Activated CD4-positive, alpha-beta T cell treated with anti-CD3 and anti-CD28 coated beads for 48 hours (primary cell): ENCODE measurements around the gene GRHPR.
"Not testable (repeated sequence)": the region's sequence is repeated elsewhere in the genome, so short reads cannot be mapped to it uniquely, and the experiment has no call there.

Experiments used
- DNase-seq: peaks from one replicate; pipeline ENCODE4 v3.0.0-alpha.2; 2020

Gene GRHPR

DNA sequence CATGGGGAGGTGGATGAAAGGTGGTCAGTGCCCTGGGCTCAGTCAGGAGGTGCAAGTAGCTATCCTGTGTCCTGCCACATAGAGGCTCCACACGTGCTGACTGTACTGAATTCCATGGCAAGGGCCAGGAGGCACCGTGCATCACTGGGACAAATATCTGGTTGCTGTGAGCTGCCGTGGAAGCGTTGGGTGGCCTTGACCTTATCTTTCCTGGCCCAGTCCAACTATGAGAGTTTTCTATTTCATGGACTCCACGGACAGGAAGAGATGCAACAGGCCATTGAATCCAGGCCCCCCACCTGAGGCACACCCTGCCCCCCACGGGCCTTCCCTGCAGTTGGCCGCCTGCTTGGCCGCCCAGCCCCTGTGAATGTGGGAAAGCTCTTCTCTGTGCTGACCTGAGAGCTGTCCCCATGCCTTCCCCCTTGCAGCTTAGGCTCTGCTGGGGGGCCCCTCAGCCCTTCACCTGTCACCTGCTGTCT is 1.7 kb downstream of the GRHPR start:
- no peak for DNase-seq

DNA sequence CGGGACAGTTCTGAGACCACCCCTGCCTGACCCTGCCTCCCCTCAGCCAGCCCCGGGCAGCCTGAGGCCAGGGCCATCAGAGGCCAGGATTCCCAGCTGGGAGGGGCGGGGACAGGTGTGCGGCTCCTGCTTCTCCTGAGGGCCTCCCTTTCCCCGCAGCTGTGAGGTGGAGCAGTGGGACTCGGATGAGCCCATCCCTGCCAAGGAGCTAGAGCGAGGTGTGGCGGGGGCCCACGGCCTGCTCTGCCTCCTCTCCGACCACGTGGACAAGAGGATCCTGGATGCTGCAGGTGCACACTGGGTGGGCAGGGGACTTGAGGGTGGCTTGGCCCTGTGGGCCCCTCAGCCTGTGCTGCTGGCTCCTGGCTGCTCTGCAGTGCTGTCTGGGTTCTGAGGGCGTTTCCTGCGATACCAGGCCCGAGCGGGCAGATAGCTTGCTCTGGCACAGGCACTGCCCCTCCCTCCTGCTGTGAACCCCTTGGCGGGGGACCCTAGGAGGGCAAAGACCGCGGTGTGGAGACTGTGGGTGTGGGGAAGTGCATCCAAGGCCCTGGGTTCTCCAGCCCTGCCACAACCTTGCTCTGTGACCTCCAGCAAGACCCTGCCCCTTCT is 2.3 kb downstream of the GRHPR start:
- no peak for DNase-seq

DNA sequence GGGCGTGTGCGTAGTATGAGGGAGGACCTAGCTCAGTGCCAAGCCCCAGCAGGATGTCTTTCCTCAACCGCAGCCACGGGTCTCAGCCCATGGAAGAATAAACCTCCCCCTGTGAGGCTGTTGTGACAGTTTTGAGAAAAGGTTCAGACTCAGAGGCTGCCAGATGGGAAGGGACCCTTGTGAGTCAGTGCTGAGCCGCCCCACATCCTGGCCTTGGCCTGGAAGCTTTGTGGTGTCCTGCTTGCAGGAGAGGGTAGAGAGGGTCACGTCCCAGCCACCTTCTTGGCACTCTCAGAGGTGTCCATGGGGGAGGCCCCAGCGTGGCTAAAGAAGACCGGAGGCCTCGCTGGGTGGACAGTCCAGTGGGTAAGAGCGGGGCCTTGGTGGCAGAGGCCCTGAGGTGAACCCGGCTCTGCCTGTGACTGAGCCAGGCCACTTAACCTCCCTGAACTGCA is 2.8 kb downstream of the GRHPR start:
- DNase-seq = no peak

DNA sequence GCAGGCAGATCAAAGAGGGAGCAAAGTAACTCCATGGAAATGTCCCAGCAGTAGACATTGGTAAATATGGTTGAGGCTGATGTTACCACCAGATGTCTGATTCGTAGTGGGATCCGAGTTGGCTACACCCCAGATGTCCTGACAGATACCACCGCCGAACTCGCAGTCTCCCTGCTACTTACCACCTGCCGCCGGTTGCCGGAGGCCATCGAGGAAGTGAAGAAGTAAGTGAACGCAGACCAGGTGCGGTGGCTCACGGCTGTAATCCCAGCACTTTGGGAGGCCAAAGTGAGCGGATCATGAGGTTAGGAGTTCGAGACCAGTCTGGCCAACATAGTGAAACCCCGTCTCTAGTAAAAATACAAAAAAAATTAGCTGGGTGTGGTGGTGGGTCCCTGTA is 3.9 kb downstream of the GRHPR start:
- not testable (repeated sequence) for DNase-seq

DNA sequence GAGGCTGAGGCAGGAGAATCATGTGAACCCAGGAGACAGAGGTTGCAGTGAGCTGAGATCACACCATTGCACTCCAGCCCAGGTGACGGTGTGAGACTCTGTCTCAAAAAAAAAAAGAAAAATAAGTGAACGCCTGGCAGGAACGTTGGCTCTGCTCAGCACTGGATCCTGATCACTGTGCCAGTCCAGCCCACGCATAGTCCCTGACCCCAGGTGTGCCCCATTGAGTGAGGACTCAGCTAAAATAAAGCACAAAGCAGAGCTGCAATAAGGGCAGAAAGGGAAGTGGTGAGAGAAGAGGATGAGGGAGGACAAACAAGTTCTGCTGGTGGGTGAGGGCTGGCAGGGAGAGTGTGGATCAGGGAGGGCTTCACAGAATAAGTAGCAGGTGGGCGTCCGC is 4.3 kb downstream of the GRHPR start:
- DNase-seq = no peak

DNA sequence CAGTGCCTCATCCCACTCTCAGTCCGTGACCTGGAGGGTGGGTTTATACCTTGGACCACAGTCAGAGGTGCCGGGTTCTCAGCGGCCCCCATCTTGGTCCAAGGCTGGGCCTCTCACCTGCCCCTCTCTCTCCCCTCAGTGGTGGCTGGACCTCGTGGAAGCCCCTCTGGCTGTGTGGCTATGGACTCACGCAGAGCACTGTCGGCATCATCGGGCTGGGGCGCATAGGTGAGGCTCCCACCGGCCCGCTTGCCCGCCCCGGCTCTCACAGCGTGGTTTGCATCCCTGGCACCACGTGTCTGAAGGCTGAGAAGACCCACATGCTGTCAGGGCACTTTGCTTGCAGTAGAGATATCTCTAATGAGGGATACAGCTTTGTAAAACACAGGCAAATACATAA is 5.8 kb downstream of the GRHPR start:
- no peak for DNase-seq

DNA sequence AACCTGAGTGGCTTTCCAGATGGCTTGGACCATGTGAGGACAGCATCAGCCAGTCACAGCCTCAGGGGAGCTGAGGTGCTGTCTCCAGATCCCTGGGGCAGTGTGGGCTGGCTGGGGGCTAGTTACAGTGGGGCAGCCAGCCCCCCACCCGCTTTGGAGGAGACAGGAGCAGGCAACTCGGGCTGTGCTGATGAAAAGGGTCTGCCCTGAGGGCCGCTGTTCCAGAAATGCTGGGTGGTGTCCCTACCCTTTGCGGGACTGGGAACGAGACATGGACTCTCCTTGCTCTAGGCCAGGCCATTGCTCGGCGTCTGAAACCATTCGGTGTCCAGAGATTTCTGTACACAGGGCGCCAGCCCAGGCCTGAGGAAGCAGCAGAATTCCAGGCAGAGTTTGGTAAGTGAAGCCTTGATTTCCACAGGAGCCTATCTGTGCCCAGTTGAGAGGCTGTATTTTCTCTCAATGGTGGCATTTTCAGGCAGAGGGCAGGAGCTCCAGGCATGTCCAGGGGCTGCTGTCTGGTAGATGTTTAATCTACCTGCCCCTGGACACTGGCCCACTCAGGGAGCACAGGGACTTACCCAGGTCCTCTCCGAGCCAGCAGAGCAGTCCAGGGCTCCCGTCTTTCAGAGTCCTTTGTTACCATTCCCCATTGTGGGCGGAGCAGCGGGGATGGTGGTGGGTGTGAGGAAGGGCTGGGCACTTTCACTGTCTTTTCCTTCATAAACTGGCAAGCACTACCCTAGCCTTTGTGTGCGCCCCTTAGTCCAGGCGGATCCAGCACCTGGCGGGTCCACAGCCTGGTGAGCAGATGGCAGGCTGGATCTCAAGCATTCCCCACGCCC is 7.2 kb downstream of the GRHPR start:
- no peak for DNase-seq

DNA sequence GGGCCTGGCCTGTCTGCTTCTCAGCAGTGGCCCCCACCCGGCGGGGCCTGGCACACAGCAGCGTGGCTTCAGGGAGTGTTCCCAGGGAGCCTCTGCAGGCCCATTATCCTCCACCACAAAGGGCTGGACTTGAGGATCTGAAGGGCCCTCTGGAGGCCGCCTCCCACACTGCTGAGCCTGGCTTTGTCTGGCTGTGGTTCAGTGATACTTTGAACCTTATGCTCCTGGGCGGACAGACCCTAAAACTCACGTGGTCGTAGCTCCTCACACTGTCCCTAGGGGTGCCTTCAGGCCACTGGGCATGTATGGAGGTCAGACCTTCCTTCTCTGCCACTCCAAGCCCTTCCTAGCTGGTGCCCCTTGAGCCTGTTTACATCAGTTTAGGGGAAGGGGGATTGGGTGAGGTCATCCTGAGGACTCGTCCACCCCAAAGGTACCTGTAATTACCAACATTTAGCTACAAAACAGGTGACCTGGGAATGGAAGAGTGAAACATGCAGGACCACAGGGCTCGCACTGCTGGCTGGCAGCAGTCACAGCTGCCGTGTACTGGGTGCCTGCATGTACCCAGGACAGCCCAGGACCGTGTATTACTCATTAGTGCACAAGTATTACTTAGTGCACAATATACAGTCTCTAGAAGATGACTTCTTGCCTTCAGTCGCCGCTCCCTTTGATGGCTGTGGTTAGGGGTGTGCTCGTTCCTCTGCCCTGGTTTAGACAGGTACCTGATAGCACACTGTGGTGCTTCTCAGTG is 8.5 kb downstream of the GRHPR start:
- no peak for DNase-seq

DNA sequence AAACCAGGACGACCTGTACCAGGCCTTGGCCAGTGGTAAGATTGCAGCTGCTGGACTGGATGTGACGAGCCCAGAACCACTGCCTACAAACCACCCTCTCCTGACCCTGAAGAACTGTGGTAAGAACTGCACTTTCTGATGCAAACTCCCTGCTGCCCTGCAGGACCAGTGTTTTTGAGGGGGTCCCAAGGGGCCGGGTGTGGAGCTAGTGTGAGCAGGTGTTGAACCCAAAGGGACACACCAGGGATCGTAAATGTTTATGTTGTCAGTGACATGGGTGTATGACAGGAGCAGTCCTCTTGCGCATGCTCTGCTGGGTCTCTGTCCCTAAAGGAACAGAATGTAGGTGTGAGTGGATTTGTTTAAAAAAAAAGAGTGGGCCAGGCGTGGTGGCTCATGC is 9.5 kb downstream of the GRHPR start:
- no peak for DNase-seq

DNA sequence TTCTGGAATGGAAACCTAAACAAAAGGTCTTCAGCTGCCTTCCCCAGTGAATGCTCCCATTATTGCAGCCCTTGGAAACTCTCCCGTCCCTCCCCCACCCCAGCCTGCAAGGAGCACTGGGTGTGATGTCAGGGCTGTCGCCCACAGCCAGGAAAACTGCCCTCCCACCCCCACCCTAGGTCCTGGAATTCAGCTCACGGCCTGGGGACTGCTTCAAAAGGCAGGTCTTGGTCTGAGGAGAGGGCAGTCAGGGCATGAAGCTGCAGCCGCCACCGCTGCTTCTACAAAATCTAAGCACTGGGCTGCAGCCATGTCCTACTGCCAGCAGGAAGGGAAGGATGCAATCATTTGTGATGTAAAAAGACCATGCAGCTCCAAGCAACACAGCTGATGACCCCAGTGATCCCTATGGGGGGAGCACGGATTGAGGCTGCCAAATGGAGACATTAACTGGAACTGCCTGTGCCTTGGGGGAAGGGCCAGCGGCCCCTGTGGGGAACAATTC is 11.4 kb downstream of the GRHPR start:
- no peak for DNase-seq

DNA sequence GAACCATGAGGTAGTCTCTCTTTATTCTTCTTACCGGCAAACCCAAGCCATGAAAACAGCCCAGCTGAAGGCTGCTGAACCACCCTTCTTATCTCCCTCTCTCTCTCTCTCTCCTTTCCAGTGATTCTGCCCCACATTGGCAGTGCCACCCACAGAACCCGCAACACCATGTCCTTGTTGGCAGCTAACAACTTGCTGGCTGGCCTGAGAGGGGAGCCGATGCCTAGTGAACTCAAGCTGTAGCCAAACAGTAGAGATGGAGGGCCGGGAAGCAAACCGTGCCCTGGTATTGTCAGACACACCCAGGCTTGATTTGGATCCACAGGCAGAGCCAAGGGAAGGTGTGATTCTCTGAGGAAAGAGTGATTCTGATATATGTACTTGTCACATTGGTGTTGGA is 14.0 kb downstream of the GRHPR start:
- DNase-seq = no peak

DNA sequence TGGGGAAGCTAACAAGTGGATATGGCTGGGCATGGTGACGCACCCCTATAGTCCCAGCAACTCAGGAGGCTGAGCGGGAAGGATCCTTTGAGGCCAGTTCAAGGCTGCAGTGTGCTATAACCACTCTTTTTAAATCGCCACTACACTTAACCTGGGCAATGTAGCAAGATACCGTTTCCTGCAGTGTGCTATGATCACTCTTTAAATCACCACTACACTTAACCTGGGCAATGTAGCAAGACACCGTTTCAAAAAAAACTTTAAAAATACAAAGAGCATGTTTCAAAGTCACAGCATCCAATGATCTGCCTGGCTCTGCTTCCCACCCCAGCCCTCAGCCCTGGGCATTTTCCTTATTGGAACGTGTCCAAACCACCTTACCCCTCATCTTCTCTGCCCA is 14.5 kb downstream of the GRHPR start:
- DNase-seq = no peak

DNA sequence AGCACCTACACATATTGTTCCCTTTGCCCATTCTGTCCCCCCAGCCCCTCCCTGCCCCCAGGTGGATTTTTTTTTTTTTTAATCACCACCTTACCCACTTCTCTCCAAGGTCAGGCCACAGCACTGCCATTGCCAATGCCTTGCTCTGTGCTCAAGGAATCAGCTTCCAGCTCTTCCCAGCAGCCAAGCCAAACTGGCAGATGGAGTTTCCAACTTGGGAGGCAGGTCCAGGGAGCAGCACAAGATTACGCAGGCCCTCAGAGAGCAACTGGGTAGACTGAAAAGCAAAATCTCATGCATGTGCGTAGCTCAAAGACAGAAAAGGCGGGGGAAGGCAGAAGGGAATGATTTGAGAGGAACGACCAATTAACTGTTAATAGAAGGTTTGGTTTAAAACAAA is 15.1 kb downstream of the GRHPR start:
- DNase-seq = no peak

DNA sequence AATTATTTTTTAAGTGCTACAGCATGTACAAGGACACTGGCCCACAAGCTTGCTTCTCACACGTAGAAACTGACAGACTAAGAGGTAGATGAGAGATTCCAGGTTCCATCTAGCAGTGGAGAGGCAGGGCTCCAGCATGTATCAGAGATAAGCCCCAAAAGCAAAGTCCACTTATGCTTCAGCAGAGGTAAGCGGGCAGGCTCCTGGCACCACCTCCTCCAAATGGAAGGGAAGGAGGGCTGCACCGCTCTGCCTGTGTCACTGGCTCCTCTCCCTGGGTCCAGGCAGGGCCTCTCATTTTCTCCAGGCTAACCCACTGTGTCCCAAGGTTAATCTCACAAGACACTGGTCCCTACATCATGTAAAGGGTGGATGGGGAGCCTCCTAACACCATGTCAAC is 15.9 kb downstream of the GRHPR start:
- no peak for DNase-seq

DNA sequence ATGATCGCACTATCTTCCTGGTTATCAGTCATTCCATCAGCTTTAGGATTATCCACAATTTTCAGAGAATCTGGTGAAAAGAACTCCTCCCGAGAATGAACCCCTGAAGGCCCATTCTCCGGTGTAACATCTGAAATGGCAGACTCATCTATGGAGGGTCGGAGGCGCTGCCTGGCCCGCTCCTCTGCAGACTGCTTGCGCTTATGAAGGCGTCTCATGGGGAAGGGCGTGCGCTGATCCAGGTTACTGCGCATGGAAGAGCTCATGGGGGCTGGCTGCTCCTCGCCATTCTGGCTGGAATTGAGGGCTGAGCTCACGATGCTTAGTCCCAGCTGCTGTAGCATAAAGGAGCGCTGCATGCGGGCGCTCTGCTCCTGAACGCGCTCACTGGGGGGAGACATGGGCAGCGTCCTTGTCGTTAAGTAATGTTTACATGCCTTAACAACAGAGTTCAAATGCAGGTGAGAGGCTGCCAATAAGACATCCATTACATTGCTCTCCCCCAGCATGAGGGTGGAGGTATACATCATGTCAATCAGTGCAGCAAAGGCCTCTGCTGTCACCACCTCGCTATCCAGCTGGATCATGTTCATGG is 19.4 kb downstream of the GRHPR start:
- DNase-seq = no peak

DNA sequence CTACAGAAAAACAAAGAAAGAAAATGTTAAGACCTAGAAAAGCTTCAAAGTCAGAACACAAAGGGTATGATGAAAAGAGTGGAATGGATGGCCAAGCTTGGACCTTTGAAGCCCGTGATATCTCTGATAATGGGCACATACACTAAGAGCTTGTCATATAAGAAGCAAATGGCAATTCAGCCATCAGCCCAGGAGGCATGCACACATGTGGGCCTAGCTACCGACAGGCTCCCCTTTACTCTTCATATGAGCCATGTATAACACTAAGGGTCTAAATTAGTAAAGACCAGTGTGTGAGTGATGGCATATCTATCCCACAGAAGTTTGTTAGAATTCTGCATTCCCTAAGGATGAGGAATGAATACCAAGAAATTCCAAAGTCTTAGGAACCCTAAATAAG is 20.1 kb downstream of the GRHPR start:
- DNase-seq = no peak

DNA sequence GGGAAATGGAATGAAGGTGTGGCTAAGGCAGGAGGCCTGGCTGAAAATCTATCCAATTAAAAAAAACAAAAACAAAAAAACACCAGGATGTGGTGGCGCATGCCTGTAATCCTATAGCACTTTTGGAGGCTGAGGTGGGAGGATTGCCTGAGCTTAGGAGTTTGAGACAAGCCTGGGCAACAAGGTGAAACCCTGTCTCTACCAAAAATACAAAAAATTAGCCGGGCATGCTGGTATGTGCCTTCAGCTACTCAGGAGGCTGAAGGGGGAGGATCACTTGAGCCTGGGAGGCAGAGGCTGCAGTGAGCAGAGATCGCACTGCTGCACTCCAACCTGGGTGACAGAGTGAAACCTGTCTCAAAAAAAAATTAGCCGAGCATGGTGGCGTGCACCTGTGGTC is 21.1 kb downstream of the GRHPR start:
- no peak for DNase-seq

DNA sequence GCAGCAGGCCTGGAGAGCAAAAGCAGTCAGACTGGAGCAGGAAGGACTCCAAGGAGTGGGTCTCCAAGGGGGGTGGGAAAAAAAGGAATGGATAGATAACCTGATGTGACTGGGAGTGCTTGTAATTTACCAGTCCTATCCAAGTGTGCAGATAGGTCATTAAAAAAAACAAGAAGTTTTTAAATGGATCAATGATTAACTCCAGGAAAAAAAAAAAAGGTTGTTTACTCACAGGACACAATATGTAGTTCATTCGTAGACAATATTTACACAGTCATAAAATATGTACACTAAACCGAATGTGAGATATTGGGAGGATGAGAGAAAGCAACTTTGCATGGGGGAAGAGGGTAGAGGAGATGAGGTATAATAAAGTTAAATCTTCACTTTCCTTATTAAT is 22.4 kb downstream of the GRHPR start:
- no peak for DNase-seq

DNA sequence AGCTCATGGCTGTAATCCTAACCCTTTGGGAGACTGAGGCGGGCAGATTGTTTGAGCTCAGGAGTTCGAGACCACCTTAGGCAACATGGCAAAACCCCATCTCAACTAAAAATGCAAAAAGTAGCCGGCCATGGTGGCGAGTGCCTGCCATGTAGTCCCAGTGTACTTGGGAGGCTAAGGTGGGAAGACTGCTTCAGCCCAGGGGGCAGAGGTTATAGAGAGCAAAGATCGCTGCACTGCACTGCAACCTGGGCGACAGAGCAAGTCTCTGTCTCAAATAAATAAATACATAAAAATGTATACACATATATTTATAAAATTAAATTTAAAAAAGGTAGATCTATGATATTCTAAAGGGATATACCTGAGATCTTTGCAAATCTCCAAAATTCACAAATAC is 23.3 kb downstream of the GRHPR start:
- no peak for DNase-seq

DNA sequence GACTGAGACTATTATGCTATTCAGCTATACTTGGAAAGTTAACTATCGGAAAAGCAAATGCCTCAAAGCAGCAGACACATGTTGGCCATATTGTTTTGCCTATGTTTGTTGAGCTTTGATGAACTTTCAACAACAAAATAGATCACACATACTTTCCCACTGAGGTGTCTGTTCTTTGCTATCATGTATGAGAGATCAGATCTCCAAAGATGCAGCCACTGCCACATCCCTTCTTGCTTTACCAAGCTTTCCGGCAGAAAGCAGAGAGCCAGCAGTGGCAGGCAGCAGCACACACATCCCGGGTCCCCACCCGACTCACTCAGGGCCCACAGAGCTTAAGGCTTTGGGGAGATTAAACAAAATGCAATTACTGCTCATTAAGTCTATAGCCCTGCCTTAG is 23.9 kb downstream of the GRHPR start:
- no peak for DNase-seq

DNA sequence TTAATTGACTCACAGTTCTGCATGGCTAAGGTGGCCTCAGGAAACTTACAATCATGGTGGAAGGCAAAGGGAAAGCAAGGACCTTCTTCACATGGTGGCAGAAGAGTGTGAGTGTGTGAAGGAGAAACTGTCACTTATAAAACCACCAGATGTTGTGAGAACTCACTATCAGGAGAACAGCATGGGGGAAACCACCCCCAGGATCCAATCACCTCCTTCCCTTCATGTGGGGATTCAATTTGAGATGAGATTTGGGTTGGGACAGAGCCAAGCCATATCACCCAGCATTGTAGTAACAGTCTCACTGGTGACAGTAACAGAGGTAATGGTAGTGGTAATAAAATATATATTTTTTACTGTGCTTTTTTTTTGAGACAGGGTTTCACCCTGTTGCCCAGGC is 24.6 kb downstream of the GRHPR start:
- DNase-seq = no peak

DNA sequence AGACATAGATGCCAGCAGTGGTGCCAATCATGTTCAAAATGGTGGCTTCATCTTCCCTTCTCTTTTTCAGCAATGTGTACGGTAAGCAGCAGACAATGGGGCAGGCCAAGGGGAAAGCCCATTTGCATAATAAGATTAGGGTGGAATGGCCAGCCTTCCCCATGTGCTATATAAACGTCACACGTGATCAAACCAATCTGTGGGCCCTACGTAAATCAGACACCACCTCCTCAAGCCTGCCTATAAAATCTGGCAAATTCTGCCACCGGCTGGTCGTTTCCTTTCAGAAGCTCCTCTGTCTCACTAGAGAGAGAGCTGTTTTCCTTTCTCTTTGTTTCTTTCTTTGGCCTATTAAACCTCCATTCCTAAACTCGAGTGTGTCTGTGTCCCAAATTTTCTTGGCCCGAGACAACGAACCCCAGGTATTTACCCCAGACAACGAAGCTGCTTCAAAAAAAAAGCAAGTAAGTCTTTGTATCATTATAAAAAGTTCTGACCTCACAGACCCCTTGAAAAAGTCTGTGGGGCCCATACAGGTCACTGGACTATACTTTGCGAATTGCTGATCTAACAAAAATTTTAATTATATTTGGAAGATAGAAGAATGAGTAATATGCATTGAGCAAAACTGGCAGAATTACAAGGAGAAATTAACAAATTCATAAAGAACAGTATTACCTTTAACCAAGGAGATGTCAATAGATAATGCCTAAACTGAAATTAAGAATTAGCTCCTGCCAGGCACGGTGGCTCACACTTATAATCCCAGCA is 27.6 kb downstream of the GRHPR start:
- no peak for DNase-seq
